DND-41 (cell line): ENCODE measurements around the gene C11orf58.

Experiments
- ATAC-seq: fragments of 200-7000 bp; cut with Tn5 transposase; 3 replicates; pipeline ENCODE4 v1.9.1; 2021; ENCODE audit warnings: low read depth; ENCODE audit not compliant: insufficient read depth
- DNase-seq: peaks from one replicate; pipeline ENCODE4 v3.0.0-alpha.2; 2020
- H2AFZ ChIP-seq: 2 replicates; pipeline ENCODE4 v1.6.0; 2012; ENCODE audit warnings: low read depth, low read length
- H3K27ac ChIP-seq: 2 replicates; pipeline ENCODE4 v1.5.1; 2012; ENCODE audit warnings: low read length, inconsistent platforms
- H3K27me3 ChIP-seq: fragments of 200-600 bp; sonication (generic); 2 replicates; pipeline ENCODE4 v1.6.0; 2012; ENCODE audit warnings: low read length, mild to moderate bottlenecking, inconsistent platforms; ENCODE audit not compliant: insufficient read depth, poor library complexity
- H3K36me3 ChIP-seq: 2 replicates; pipeline ENCODE4 v1.5.1; 2012; ENCODE audit warnings: low read length, inconsistent platforms; ENCODE audit not compliant: insufficient read depth
- H3K4me1 ChIP-seq: 2 replicates; pipeline ENCODE4 v1.5.1; 2012; ENCODE audit warnings: mild to moderate bottlenecking, low read length; ENCODE audit not compliant: insufficient read depth
- H3K4me2 ChIP-seq: 2 replicates; pipeline ENCODE4 v1.6.0; 2012; ENCODE audit warnings: mild to moderate bottlenecking, moderate library complexity, low read length, inconsistent platforms; ENCODE audit not compliant: insufficient read depth
- H3K4me3 ChIP-seq, 2 experiments: fragments of 200-600 bp in 1 of 2; shearing (Covaris generic) in 1 of 2; 2 replicates each; pipeline ENCODE4 v1.5.1; 2012 to 2016; ENCODE audit warnings: inconsistent platforms in 2 of 2, low read length in 2 of 2, mild to moderate bottlenecking in 2 of 2, low read depth in 1 of 2, moderate library complexity in 1 of 2
- H3K79me2 ChIP-seq: 2 replicates; pipeline ENCODE4 v1.6.0; 2012; ENCODE audit warnings: low read length, inconsistent platforms; ENCODE audit not compliant: insufficient read depth
- H3K9ac ChIP-seq: 2 replicates; pipeline ENCODE4 v1.6.0; 2012; ENCODE audit warnings: low read depth, mild to moderate bottlenecking, inconsistent platforms, low read length, moderate library complexity
- H3K9me3 ChIP-seq: 2 replicates; pipeline ENCODE4 v1.5.1; 2012; ENCODE audit warnings: low read length, moderate library complexity, mild to moderate bottlenecking, inconsistent platforms; ENCODE audit not compliant: insufficient read depth, severe bottlenecking
- H4K20me1 ChIP-seq: 2 replicates; pipeline ENCODE4 v1.6.0; 2012; ENCODE audit warnings: low read length; ENCODE audit not compliant: insufficient read depth
- CTCF ChIP-seq: IDR thresholded peaks from 2 replicates; pipeline ENCODE4 v1.5.1; 2012; ENCODE audit warnings: borderline replicate concordance, low read length, moderate library complexity, mild to moderate bottlenecking; ENCODE audit not compliant: poor library complexity, severe bottlenecking; ENCODE audit errors: extremely low read depth
- EZH2 ChIP-seq: IDR thresholded peaks from 3 replicates; pipeline ENCODE4 v1.6.1; 2012; ENCODE audit warnings: borderline replicate concordance, low read depth, mild to moderate bottlenecking, moderate library complexity, low read length, inconsistent platforms; ENCODE audit not compliant: severe bottlenecking

C11orf58 gene

GRCh38 chr11:16797776-16798175, 59.3 kb downstream of the C11orf58 start:
- TF ChIP-seq CTCF = no peak
- TF ChIP-seq EZH2 = no peak
- H3K27me3 ChIP-seq = peaks cover 5% of the 10 kb centered on the region

GRCh38 chr11:16799221-16799620, 60.8 kb downstream of the C11orf58 start:
- Histone ChIP-seq H3K79me2 (no peaks in the 10 kb centered on the region), H3K9ac (no peak overlapping the region), H3K36me3 (no peaks in the 10 kb centered on the region), H3K9me3 (no peaks in the 10 kb centered on the region), H3K27ac (no peak overlapping the region), H3K4me1 (no peaks in the 10 kb centered on the region), H4K20me1 (no peaks in the 10 kb centered on the region), H2AFZ (no peak overlapping the region), H3K4me3 (no peak overlapping the region), H3K4me2 (no peak overlapping the region), H3K27me3 (peaks cover 5% of the 10 kb centered on the region)
- TF ChIP-seq EZH2 = no peak
- TF ChIP-seq CTCF = no peak
- DNase-seq = no peak
- ATAC-seq = no peak

More at GRCh38 chr11:16797776-16798175, 59.3 kb downstream of the C11orf58 start:
- no peak for DNase-seq
- no peak for ATAC-seq
- H3K4me3 ChIP-seq = no peak overlapping the region
- peaks cover 3% of the 10 kb centered on the region; the same call in 1 of the 2 replicates for H3K4me1 ChIP-seq
- no peaks in the 10 kb centered on the region for H3K9me3 ChIP-seq
- no peak overlapping the region for H3K4me2 ChIP-seq
- H3K9ac ChIP-seq = no peak overlapping the region
- no peaks in the 10 kb centered on the region for H3K36me3 ChIP-seq
- no peaks in the 10 kb centered on the region for H3K79me2 ChIP-seq
- H2AFZ ChIP-seq = no peak overlapping the region
- H4K20me1 ChIP-seq = no peaks in the 10 kb centered on the region
- no peak overlapping the region for H3K27ac ChIP-seq

- Histone ChIP-seq H3K4me2 (no peak overlapping the region), H3K9ac (no peak overlapping the region), H3K27me3 (peaks cover 5% of the 10 kb centered on the region), H2AFZ (no peak overlapping the region), H3K9me3 (no peaks in the 10 kb centered on the region), H3K4me1 (no peaks in the 10 kb centered on the region), H3K79me2 (no peaks in the 10 kb centered on the region), H3K4me3 (no peak overlapping the region), H3K36me3 (no peaks in the 10 kb centered on the region), H4K20me1 (no peaks in the 10 kb centered on the region), H3K27ac (no peak overlapping the region)
- ATAC-seq (no peak), DNase-seq (no peak)
- no peak for TF ChIP-seq CTCF
- no peak for TF ChIP-seq EZH2
Measured at GRCh38 chr11:16799890-16800289, 61.4 kb downstream of the C11orf58 start.

GRCh38 chr11:16800382-16800781, 61.9 kb downstream of the C11orf58 start:
- Histone ChIP-seq H3K4me1 (no peaks in the 10 kb centered on the region), H3K27ac (no peak overlapping the region), H4K20me1 (no peaks in the 10 kb centered on the region), H3K4me3 (no peak overlapping the region), H3K9me3 (no peaks in the 10 kb centered on the region), H3K4me2 (no peak overlapping the region), H2AFZ (no peak overlapping the region), H3K9ac (no peak overlapping the region), H3K79me2 (no peaks in the 10 kb centered on the region), H3K27me3 (peaks cover 5% of the 10 kb centered on the region), H3K36me3 (no peaks in the 10 kb centered on the region)
- TF ChIP-seq CTCF = no peak
- no peak for TF ChIP-seq EZH2
- no peak for DNase-seq
- ATAC-seq = no peak
